Ishikawa (cell line): Measurements from ENCODE around the gene FGR.

ENCODE experiments used
- CREB1 ChIP-seq: IDR thresholded peaks from 2 replicates; pipeline ENCODE4 v1.6.1; 2012; ENCODE audit warnings: low read depth
- EGR1 ChIP-seq: IDR thresholded peaks from 2 replicates; pipeline ENCODE4 v1.6.1; 2012
- TAF1 ChIP-seq: IDR thresholded peaks from 2 replicates; pipeline ENCODE4 v1.6.1; 2012; ENCODE audit warnings: low read depth, mild to moderate bottlenecking

Gene FGR

GRCh38 chr1:27562534-27563340, 72.2 kb downstream of the FGR start:
- TF ChIP-seq EGR1 = no peak
- no peak for TF ChIP-seq TAF1
- TF ChIP-seq CREB1 = no peak
